NT2/D1 (cell line): ENCODE results near the gene CYP2A7.
"Not testable (repeated sequence)": the region's sequence is repeated elsewhere in the genome, so short reads cannot be mapped to it uniquely, and the experiment has no call there.

Source experiments
- DNase-seq: peaks from one replicate; pipeline ENCODE4 v3.0.0-alpha.2; 2011; ENCODE audit warnings: low read depth, low spot score
- H3K27me3 ChIP-seq: 2 replicates; pipeline ENCODE4 v1.6.0; 2011; ENCODE audit warnings: mild to moderate bottlenecking; ENCODE audit not compliant: insufficient read length, insufficient read depth
- H3K36me3 ChIP-seq: 2 replicates; pipeline ENCODE4 v1.6.1; 2011; ENCODE audit warnings: mild to moderate bottlenecking, low read length, mixed read lengths; ENCODE audit not compliant: insufficient read depth, insufficient read length
- H3K4me1 ChIP-seq: 2 replicates; pipeline ENCODE4 v1.5.1; 2011; ENCODE audit not compliant: insufficient read depth, insufficient read length
- H3K4me3 ChIP-seq: 2 replicates; pipeline ENCODE4 v1.5.1; 2011; ENCODE audit warnings: low read depth; ENCODE audit not compliant: insufficient read length
- H3K9ac ChIP-seq: 2 replicates; pipeline ENCODE4 v1.6.0; 2011; ENCODE audit warnings: low read depth; ENCODE audit not compliant: insufficient read length
- H3K9me3 ChIP-seq: 2 replicates; pipeline ENCODE4 v1.5.1; 2011; ENCODE audit warnings: mild to moderate bottlenecking, low read length; ENCODE audit not compliant: insufficient read depth
- SUZ12 ChIP-seq: IDR thresholded peaks from 2 replicates; pipeline ENCODE4 v1.6.1; 2011; ENCODE audit not compliant: insufficient read length, insufficient read depth; ENCODE audit errors: extremely low read depth
- YY1 ChIP-seq: IDR thresholded peaks from 2 replicates; pipeline ENCODE4 v1.6.1; 2011; ENCODE audit not compliant: insufficient read length, insufficient read depth
- ZNF274 ChIP-seq: IDR thresholded peaks from 2 replicates; pipeline ENCODE4 v1.6.1; 2011; ENCODE audit warnings: mild to moderate bottlenecking, low read depth, low read length

CYP2A7 gene

DNA sequence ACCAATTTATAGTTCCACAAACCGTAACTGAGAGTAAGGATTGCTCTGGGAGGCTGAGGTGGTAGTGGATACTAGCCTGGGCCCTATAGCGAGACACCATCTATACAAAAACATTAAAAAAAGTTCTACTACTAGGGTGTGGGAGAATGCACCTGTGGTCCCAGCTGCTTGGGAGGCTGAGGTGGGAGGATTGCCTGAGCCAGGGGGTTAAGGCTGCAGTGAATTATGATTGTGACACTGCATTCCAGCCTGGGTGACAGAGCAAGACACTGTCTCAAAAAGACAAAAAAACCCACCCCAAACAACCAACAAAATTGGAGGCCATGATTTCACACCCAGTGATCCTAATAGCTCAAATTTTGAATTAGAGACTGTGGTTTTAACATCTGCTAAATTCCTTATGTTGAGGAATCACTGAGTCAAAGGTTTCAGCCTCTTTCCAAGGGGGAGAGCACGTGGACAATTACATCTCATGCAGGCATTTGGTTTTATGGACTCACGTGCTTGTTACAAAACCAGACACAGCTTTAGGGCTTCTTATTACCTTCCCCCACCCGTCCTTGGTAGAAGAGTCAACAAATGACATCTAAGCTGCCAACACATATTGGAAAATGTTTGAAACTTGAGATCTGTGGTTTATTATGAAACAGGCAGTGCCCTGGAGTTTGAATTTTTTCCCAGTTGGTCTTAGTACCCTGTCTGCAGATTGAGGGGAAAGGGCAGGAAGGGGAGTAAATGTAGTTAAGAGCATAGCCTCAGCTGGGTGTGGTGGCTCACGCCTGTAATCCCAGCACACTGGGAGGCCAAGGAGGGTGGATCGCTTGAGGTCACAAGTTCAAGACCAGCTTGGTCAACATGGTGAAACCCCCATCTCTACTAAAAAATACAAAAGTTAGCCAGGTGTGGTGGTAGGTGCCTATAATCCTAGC is 50.3 kb downstream of the CYP2A7 start:
- no peaks in the 10 kb centered on the region for H3K27me3 ChIP-seq
- no peak overlapping the region for H3K9ac ChIP-seq
- no peaks in the 10 kb centered on the region for H3K4me1 ChIP-seq
- TF ChIP-seq SUZ12 = no peak
- no peak for TF ChIP-seq YY1
- TF ChIP-seq ZNF274 = no peak
- H3K9me3 ChIP-seq = no peaks in the 10 kb centered on the region
- H3K36me3 ChIP-seq = no peaks in the 10 kb centered on the region
- no peak for DNase-seq
- H3K4me3 ChIP-seq = no peak overlapping the region

DNA sequence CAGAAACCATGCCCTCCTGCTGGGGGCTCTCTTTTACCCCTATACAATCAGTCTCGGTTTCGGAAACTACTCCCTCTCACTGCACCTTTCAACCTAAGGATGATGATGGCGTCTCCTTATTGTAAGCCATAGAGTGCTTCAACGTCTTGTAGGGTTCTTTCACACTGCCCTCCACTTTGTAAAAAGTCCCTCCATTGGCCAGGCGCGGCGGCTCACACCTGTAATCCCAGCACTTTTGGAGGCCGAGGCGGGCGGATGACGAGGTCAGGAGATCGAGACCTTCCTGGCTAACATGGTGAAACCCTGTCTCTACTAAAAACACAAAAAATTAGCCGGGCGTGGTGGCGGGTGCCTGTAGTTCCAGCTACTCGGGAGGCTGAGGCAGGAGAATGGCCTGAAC is 51.3 kb downstream of the CYP2A7 start:
- not testable (repeated sequence) for H3K4me1 ChIP-seq, H3K36me3 ChIP-seq, H3K9ac ChIP-seq, H3K4me3 ChIP-seq, H3K9me3 ChIP-seq, H3K27me3 ChIP-seq, DNase-seq

DNA sequence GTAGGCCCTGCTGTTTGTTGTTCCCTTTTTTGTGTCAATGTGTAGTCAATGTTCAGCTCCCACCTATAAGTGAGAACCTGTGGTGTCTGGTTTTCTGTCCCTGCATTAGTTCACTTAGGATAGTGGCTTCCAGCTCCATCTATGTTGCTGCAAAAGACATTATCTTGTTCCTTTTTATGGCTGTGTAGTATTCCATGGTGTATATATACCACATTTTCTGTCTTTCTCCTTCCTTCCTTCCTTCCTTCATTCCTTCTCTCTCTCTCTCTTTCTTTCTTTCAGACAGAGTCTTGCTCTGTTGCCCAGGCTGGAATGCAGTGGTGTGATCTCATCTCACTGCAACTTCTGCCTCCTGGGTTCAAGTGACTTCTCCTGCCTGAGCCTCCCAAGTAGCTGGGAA is 52.8 kb downstream of the CYP2A7 start:
- Histone ChIP-seq H3K4me3 (no peak overlapping the region), H3K4me1 (no peaks in the 10 kb centered on the region), H3K9ac (no peak overlapping the region), H3K27me3 (no peaks in the 10 kb centered on the region), H3K9me3 (no peaks in the 10 kb centered on the region), H3K36me3 (no peaks in the 10 kb centered on the region)
- TF ChIP-seq YY1 (no peak), ZNF274 (no peak), SUZ12 (no peak)
- no peak for DNase-seq

DNA sequence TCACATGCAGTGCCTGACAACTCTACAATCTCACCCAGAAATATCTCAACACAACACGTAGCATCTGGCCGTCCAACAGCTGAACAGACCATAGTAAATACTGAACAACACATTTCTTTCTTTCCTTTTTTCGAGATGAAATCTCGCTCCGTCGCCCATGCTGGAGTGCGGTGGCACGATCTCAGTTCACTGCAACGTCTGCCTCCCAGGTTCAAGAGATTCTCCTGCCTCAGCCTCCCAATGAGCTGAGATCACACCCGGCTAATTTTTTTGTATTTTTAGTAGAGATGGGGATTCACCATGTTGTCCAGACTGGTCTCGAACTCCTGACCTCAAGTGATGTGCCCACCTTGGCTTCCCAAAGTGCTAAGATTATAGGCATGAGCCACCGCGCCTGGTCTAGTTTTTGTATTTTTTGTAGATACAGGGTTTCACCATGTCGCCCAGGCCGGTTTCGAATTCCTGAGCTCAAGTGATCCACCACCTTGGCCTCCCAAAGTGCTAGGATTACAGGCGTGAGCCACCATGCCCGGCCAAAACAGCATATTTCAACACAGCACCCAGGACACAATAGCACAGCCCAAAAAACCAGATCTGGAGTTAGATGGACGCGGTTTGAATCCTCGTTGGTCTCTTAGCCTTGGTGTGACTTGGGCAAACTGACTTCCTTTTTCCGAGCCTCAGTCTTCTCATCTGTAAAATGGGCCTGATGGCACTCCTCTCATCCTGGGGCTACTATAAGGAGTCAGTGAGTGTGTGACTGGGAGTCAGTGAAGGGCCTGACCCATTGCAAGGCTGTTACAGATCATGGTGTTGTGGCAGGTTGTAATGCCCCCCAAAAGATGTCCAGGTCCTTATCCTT is 54.4 kb downstream of the CYP2A7 start:
- no peak overlapping the region for H3K4me3 ChIP-seq
- no peaks in the 10 kb centered on the region for H3K9me3 ChIP-seq
- no peak overlapping the region for H3K9ac ChIP-seq
- TF ChIP-seq SUZ12 = no peak
- TF ChIP-seq ZNF274 = no peak
- no peak for TF ChIP-seq YY1
- DNase-seq = no peak
- no peaks in the 10 kb centered on the region for H3K27me3 ChIP-seq
- H3K36me3 ChIP-seq = no peaks in the 10 kb centered on the region
- H3K4me1 ChIP-seq = no peaks in the 10 kb centered on the region

DNA sequence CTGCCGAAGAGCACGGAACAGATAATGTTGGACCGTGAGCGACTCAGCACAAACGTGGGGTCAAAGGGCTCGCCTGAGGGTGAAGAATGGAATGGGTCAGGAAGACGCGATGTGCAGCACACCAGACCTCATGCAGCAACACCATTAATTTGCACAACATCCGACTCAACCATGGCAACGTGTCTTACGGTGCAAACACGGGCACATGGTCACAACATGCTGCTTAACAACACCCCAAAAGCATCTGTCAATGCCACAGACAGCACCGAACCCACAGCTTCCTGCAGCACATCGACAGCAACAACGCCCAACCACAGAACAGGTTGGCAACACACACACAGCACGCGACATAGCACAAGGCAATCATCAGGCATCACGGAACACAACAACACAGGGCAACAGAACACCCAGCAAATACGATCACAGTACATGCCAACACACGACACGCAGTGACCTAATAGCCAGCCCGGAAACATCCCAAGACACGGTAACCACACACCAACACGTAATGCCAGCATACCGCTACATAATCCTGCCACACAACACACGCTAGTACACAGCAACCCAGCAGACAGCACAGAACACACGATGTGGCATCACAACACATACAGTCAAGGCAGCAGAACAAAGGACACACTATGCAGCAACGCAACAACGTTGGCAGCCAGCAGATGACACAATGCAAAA is 55.2 kb downstream of the CYP2A7 start:
- not testable (repeated sequence) for H3K27me3 ChIP-seq, H3K9ac ChIP-seq, H3K9me3 ChIP-seq, DNase-seq, H3K4me3 ChIP-seq, H3K36me3 ChIP-seq, H3K4me1 ChIP-seq

DNA sequence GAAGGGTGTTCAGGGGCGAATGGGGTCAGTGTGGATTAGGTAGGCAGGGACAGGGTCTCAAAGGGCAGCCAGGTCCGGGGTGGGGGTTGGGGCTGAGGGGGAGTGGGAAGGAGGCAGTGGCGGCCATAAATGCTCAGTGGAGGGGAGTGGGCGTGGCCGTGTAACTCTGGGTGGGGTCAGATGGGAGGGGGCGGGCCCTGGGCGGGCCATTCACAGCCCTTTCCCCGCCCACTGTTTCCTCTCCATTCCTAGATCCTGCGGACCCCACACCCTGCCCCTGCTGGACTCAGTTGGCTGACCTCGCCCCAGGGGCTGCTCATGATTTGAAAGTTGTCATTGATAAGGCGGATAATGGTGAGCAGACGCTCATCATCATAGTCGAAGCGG is 55.7 kb downstream of the CYP2A7 start:
- not testable (repeated sequence) for DNase-seq, H3K9me3 ChIP-seq, H3K4me1 ChIP-seq, H3K9ac ChIP-seq, H3K36me3 ChIP-seq, H3K4me3 ChIP-seq, H3K27me3 ChIP-seq

DNA sequence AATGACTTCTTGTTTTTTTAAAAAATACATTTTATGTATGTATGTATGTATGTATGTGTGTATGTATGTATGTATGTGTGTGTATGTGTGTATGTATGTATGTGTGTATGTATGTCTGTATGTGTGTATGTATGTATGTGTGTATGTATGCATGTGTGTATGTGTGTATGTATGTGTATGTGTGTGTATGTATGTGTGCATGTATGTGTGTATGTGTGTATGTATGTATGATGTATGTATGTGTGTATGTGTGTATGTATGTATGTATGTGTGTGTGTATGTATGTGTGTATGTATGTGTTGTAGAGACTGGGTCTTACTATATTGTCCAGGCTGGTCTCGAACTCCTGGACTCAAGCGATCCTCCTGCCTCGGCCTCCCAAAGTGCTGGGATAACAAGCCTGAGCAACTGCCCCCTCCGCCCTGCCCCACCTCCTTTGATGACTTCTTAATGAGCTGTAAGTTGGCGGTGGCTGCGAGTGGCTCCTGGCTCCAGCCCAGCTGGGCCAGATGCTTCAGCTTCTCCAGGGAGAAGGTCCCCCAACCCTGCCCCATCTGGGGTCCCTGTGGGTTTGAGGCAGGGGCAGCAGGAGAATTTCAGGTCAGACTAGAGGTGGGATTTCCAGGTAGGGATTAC is 56.5 kb downstream of the CYP2A7 start:
- not testable (repeated sequence) for H3K27me3 ChIP-seq, H3K4me1 ChIP-seq, H3K9ac ChIP-seq, H3K4me3 ChIP-seq, DNase-seq, H3K9me3 ChIP-seq, H3K36me3 ChIP-seq
